Neutrophil (primary cell): ENCODE results near the gene POLR2B.

Experiments used
- H3K27ac ChIP-seq: fragments of 200-600 bp; sonication (generic); 2 replicates; pipeline ENCODE4 v1.5.1; 2016; ENCODE audit warnings: mild to moderate bottlenecking, moderate library complexity
- H3K27me3 ChIP-seq: fragments of 200-600 bp; sonication (generic); 2 replicates; pipeline ENCODE4 v1.6.0; 2016; ENCODE audit warnings: mild to moderate bottlenecking
- H3K36me3 ChIP-seq: fragments of 200-600 bp; sonication (generic); 2 replicates; pipeline ENCODE4 v1.5.1; 2017
- H3K4me1 ChIP-seq, 2 experiments: fragments of 200-600 bp in 1 of 2; sonication (generic) in 1 of 2; 1 replicate in 1 of 2; 2 replicates in 1 of 2; pipeline versions ENCODE4 v1.5.1 to v1.6.1; 2013 to 2016; ENCODE audit warnings: low read depth in 1 of 2, low read length in 1 of 2, mild to moderate bottlenecking in 1 of 2, moderate library complexity in 1 of 2; ENCODE audit not compliant: control insufficient read depth in 1 of 2, insufficient read depth in 1 of 2
- H3K4me3 ChIP-seq, 2 experiments: fragments of 200-600 bp in 1 of 2; sonication (generic) in 1 of 2; 1 replicate in 1 of 2; 2 replicates in 1 of 2; pipeline ENCODE4 v1.5.1; 2013 to 2016; ENCODE audit warnings: low read depth in 1 of 2, low read length in 1 of 2, mild to moderate bottlenecking in 1 of 2, moderate library complexity in 1 of 2
- H3K9me3 ChIP-seq: fragments of 200-600 bp; sonication (generic); 2 replicates; pipeline ENCODE4 v1.5.1; 2016
- CTCF ChIP-seq: fragments of 200-600 bp; sonication (generic); IDR thresholded peaks from 2 replicates; pipeline ENCODE4 v1.5.1; 2016; ENCODE audit warnings: antibody characterized with exemption

POLR2B gene

DNA sequence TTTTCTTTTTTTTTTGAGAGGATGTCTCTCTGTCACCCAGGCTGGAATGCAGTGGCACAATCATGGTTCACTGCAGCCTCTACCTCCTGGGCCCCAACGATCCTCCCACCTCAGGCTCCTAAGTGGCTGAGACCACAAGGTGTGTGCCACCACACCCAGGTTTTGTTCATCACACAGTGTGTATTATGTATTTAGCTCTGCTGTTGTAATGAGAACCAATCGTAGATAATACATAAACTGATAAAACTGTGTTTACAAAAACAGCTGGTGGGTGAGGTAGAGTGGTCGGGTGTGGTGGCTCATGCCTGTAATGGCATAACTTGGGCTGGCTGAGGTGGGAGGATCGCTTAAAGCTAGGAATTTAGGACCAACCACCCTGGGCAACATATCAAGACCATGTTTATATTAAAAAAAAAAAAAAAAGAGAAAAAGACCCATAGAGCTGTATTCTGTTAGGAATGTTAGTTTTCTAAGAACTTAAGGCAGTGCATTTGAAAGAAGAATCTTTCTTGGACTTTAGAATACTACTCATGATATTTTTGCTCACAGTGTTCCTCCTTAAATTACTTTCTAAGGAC is 34.9 kb downstream of the POLR2B start:
- Histone ChIP-seq H3K27me3 (no peaks in the 10 kb centered on the region), H3K4me3 (no peak overlapping the region), H3K36me3 (peaks cover 100% of the 10 kb centered on the region), H3K27ac (no peak overlapping the region), H3K4me1 (no peaks in the 10 kb centered on the region), H3K9me3 (no peaks in the 10 kb centered on the region)
- TF ChIP-seq CTCF, result no peak

GRCh38 chr4:57018980-57019379 is 40.3 kb downstream of the POLR2B start:
- Histone ChIP-seq H3K27me3 (no peaks in the 10 kb centered on the region), H3K4me1 (no peaks in the 10 kb centered on the region), H3K4me3 (no peak overlapping the region), H3K9me3 (no peaks in the 10 kb centered on the region), H3K27ac (no peak overlapping the region), H3K36me3 (peaks cover 100% of the 10 kb centered on the region)
- no peak for TF ChIP-seq CTCF

GRCh38 chr4:57020467-57021101 is 41.9 kb downstream of the POLR2B start:
- H3K27ac ChIP-seq, result no peak overlapping the region
- H3K27me3 ChIP-seq, result no peaks in the 10 kb centered on the region
- H3K9me3 ChIP-seq, result no peaks in the 10 kb centered on the region
- TF ChIP-seq CTCF, result no peak
- H3K4me3 ChIP-seq, result no peak overlapping the region
- peaks cover 99% of the 10 kb centered on the region for H3K36me3 ChIP-seq
- H3K4me1 ChIP-seq, result no peaks in the 10 kb centered on the region

DNA sequence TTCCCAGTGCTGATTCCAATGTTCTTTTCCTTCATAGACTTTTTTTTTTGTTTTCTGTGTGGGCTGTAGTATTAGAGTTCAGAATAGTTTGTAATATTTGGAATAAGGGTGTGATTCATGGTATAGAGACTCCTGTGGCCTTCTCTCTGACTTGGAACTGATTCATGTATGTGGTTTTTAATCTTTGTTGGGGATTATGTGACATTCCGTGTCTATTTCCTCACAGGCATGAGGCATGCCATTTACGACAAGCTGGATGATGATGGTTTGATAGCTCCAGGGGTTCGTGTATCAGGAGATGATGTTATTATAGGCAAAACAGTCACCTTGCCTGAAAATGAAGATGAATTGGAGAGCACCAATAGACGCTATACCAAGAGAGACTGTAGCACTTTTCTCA is 44.4 kb downstream of the POLR2B start:
- H3K27ac ChIP-seq, result no peak overlapping the region
- TF ChIP-seq CTCF, result no peak
- H3K36me3 ChIP-seq, result peaks cover 99% of the 10 kb centered on the region
- no peaks in the 10 kb centered on the region for H3K4me1 ChIP-seq
- no peak overlapping the region for H3K4me3 ChIP-seq
- H3K27me3 ChIP-seq, result no peaks in the 10 kb centered on the region
- no peaks in the 10 kb centered on the region for H3K9me3 ChIP-seq

DNA sequence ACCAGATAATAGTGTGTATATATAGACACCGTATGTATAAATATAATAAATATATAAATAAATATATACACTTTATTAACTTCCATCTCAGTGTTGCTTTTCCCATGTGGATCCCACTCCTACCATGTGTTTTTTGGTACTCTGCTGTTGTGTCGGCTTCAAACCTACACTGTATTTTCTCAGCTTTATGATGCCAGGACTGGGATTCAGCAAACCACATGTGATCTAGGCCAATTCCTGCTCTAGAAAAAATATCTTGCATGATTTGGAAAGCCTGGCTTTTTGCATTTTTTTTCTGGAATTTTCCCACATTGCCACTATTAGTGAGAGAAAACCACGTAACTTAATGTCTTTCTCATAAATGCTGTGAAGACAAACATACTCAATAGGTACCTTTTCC is 55.8 kb downstream of the POLR2B start:
- Histone ChIP-seq H3K9me3 (no peaks in the 10 kb centered on the region), H3K4me1 (no peaks in the 10 kb centered on the region), H3K27ac (no peak overlapping the region), H3K27me3 (no peaks in the 10 kb centered on the region), H3K4me3 (no peak overlapping the region), H3K36me3 (peaks cover 37% of the 10 kb centered on the region)
- no peak for TF ChIP-seq CTCF
